ENCODE data around the gene KCNG1. TPM values are rescaled to one million over a fixed set of nuclear protein-coding genes. Genes with fewer than 3 reads are reported as not detected.

Gene KCNG1
- total RNA-seq, 1 donor from 2014 or later: 4.4 TPM

GRCh38 chr20:50969435-50969834 lies 53.5 kb downstream of the KCNG1 start:
- Mint-ChIP-seq H3K36me3 (ENCODE audit: low read depth, unreplicated experiment) (no peaks in the 10 kb centered on the region), H3K27me3 (ENCODE audit: unreplicated experiment) (no peaks in the 10 kb centered on the region), H3K27ac (ENCODE audit: unreplicated experiment) (no peak overlapping the region), H3K4me1 (ENCODE audit: unreplicated experiment) (no peaks in the 10 kb centered on the region), H3K9me3 (ENCODE audit: unreplicated experiment) (no peaks in the 10 kb centered on the region), H3K4me3 (ENCODE audit: unreplicated experiment) (no peak overlapping the region)
- DNase-seq (ENCODE audit: low spot score): no peak
- no peak for TF ChIP-seq CTCF (IDR thresholded peaks at IDR 0.05; ENCODE audit: unreplicated experiment)

- H3K4me1 Mint-ChIP-seq (ENCODE audit: unreplicated experiment): no peaks in the 10 kb centered on the region
- H3K4me3 Mint-ChIP-seq (ENCODE audit: unreplicated experiment): no peak overlapping the region
- no peak for TF ChIP-seq CTCF (IDR thresholded peaks at IDR 0.05; ENCODE audit: unreplicated experiment)
- no peaks in the 10 kb centered on the region for H3K9me3 Mint-ChIP-seq (ENCODE audit: unreplicated experiment)
- H3K27ac Mint-ChIP-seq (ENCODE audit: unreplicated experiment): no peak overlapping the region
- no peaks in the 10 kb centered on the region for H3K36me3 Mint-ChIP-seq (ENCODE audit: low read depth, unreplicated experiment)
- H3K27me3 Mint-ChIP-seq (ENCODE audit: unreplicated experiment): no peaks in the 10 kb centered on the region
- no peak for DNase-seq (ENCODE audit: low spot score)
Observed at GRCh38 chr20:50968289-50968688, 54.6 kb downstream of the KCNG1 start.

- Mint-ChIP-seq H3K36me3 (ENCODE audit: low read depth, unreplicated experiment) (no peaks in the 10 kb centered on the region), H3K4me3 (ENCODE audit: unreplicated experiment) (no peak overlapping the region), H3K9me3 (ENCODE audit: unreplicated experiment) (no peaks in the 10 kb centered on the region), H3K27ac (ENCODE audit: unreplicated experiment) (no peak overlapping the region), H3K27me3 (ENCODE audit: unreplicated experiment) (no peaks in the 10 kb centered on the region), H3K4me1 (ENCODE audit: unreplicated experiment) (no peaks in the 10 kb centered on the region)
- no peak for DNase-seq (ENCODE audit: low spot score)
- TF ChIP-seq CTCF (IDR thresholded peaks at IDR 0.05; ENCODE audit: unreplicated experiment): no peak
Observed at GRCh38 chr20:50967586-50967985, 55.3 kb downstream of the KCNG1 start.

- Mint-ChIP-seq H3K36me3 (ENCODE audit: low read depth, unreplicated experiment) (no peaks in the 10 kb centered on the region), H3K4me1 (ENCODE audit: unreplicated experiment) (peaks cover 22% of the 10 kb centered on the region), H3K9me3 (ENCODE audit: unreplicated experiment) (no peaks in the 10 kb centered on the region), H3K27me3 (ENCODE audit: unreplicated experiment) (peaks cover 8% of the 10 kb centered on the region), H3K27ac (ENCODE audit: unreplicated experiment) (peak overlapping the region; percentile 97), H3K4me3 (ENCODE audit: unreplicated experiment) (peak overlapping the region; percentile 95)
- no peak for DNase-seq (ENCODE audit: low spot score)
- no peak for TF ChIP-seq CTCF (IDR thresholded peaks at IDR 0.05; ENCODE audit: unreplicated experiment)
Observed at GRCh38 chr20:50959543-50960126, 63.3 kb downstream of the KCNG1 start.

- peak; percentile 73 for DNase-seq (ENCODE audit: low spot score)
- TF ChIP-seq CTCF (IDR thresholded peaks at IDR 0.05; ENCODE audit: unreplicated experiment): no peak
- H3K4me1 Mint-ChIP-seq (ENCODE audit: unreplicated experiment): peaks cover 22% of the 10 kb centered on the region
- H3K9me3 Mint-ChIP-seq (ENCODE audit: unreplicated experiment): no peaks in the 10 kb centered on the region
- peak within 1 kb of the TSS; percentile 97 for H3K27ac Mint-ChIP-seq (ENCODE audit: unreplicated experiment)
- H3K4me3 Mint-ChIP-seq (ENCODE audit: unreplicated experiment): peak within 1 kb of the TSS; percentile 95
- H3K36me3 Mint-ChIP-seq (ENCODE audit: low read depth, unreplicated experiment): no peaks in the 10 kb centered on the region
- peaks cover 8% of the 10 kb centered on the region for H3K27me3 Mint-ChIP-seq (ENCODE audit: unreplicated experiment)
Observed at GRCh38 chr20:50958615-50959542, 64.0 kb downstream of the KCNG1 start, which contains the start of gene MOCS3. TSS of gene MOCS3 (plus strand) at chr20:50958818. CDS start at chr20:50958843, 25 bp downstream.

Measured in endothelial cell (in vitro differentiated cells).